ENCODE measurements around the gene FZD1.

The FZD1 gene

GRCh38 chr7:91265693-91266066 is 1.4 kb downstream of the FZD1 start:
- no peak for DNase-seq

- no peak for DNase-seq
These were observed 1.9 kb downstream of the FZD1 start for GRCh38 chr7:91266067-91266688.

- DNase-seq: no peak
These were observed 2.5 kb downstream of the FZD1 start for GRCh38 chr7:91266689-91267090.

GRCh38 chr7:91267171-91267955 is 3.1 kb downstream of the FZD1 start:
- no peak for DNase-seq

GRCh38 chr7:91270372-91270771 is 6.1 kb downstream of the FZD1 start:
- no peak for DNase-seq

GRCh38 chr7:91276909-91277308 is 12.7 kb downstream of the FZD1 start:
- no peak for DNase-seq

- no peak for DNase-seq
These were observed 16.0 kb downstream of the FZD1 start for GRCh38 chr7:91280185-91280584.

GRCh38 chr7:91280604-91281003 is 16.4 kb downstream of the FZD1 start:
- DNase-seq: no peak

GRCh38 chr7:91285696-91286355 is 21.6 kb downstream of the FZD1 start:
- no peak for DNase-seq

- DNase-seq: no peak
These were observed 22.2 kb downstream of the FZD1 start for GRCh38 chr7:91286432-91286831.

- DNase-seq: no peak
These were observed 23.3 kb downstream of the FZD1 start for GRCh38 chr7:91287371-91288084.

- no peak for DNase-seq
These were observed 24.1 kb downstream of the FZD1 start for GRCh38 chr7:91288208-91288824.

- no peak for DNase-seq
These were observed 25.5 kb downstream of the FZD1 start for GRCh38 chr7:91289633-91290254.

GRCh38 chr7:91291302-91291701 is 27.1 kb downstream of the FZD1 start:
- DNase-seq: no peak

- DNase-seq: no peak
These were observed 27.7 kb downstream of the FZD1 start for GRCh38 chr7:91291902-91292301.

GRCh38 chr7:91292506-91292905 is 28.3 kb downstream of the FZD1 start:
- DNase-seq: no peak

- DNase-seq: no peak
These were observed 28.9 kb downstream of the FZD1 start for GRCh38 chr7:91293136-91293535.

- DNase-seq: no peak
These were observed 29.6 kb downstream of the FZD1 start for GRCh38 chr7:91293840-91294239.

GRCh38 chr7:91294639-91295220 is 30.5 kb downstream of the FZD1 start:
- DNase-seq: no peak

- DNase-seq: no peak
These were observed 31.3 kb downstream of the FZD1 start for GRCh38 chr7:91295576-91295975.

GRCh38 chr7:91297939-91298338 is 33.7 kb downstream of the FZD1 start:
- no peak for DNase-seq

Measured in activated CD8-positive, alpha-beta memory T cell treated with anti-CD3 and anti-CD28 coated beads, Interleukin-2, amount 50 U/mL, for 4 hours (primary cell).